GM21619 (cell line): ENCODE results near the gene PFKL.
"Not testable (repeated sequence)": the region's sequence is repeated elsewhere in the genome, so short reads cannot be mapped to it uniquely, and the experiment has no call there.

Source experiments
- ATAC-seq: cut with Tn5 transposase; IDR thresholded peaks from one replicate; pipeline ENCODE4 v1.9.1; 2021; ENCODE audit not compliant: unreplicated experiment

PFKL gene

DNA sequence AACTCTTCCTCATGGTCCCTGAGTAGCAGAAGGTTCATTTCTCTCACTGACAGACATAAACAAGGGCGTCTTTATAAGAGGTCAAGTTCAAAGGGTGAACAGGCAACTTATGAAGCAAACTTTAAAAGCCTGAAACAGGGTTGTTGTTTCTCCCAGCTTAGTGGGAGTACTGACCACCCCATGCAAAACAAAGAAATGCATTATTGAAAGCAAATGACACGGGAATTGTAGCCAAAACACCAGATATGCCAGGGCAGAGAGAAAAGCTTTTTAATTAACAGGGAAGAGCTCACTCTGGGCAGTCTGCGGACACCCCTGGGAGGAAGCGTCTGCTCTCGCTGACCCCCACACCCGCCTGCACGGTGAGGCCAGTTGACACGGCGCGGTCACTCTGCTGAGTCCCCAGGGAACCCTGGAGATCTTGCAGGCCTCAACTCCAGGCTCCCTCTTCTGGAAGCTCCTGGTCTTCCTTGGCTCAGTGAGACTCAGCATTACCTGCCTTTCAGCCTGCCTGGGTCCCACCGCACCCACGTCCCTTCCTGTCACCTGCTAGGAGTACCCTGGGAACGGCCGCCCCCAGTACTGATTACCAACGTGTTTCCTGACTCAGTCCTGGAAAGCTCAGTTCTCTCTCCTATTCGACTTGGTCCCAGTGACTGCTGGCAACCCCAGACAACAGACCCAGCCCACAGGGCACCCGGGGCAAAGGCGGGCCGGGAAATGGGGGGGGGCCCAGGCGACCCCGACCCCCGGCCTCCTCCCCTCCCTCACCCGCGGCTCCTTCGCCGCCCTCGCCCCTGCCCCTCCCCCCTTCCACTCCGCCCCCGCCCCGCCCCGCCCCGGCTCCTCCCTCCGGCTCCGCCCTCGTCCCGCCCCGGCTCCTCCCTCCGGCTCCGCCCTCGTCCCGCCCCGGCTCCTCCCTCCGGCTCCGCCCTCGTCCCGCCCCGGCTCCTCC, 38.4 kb downstream of the PFKL start:
- ATAC-seq: no peak

DNA sequence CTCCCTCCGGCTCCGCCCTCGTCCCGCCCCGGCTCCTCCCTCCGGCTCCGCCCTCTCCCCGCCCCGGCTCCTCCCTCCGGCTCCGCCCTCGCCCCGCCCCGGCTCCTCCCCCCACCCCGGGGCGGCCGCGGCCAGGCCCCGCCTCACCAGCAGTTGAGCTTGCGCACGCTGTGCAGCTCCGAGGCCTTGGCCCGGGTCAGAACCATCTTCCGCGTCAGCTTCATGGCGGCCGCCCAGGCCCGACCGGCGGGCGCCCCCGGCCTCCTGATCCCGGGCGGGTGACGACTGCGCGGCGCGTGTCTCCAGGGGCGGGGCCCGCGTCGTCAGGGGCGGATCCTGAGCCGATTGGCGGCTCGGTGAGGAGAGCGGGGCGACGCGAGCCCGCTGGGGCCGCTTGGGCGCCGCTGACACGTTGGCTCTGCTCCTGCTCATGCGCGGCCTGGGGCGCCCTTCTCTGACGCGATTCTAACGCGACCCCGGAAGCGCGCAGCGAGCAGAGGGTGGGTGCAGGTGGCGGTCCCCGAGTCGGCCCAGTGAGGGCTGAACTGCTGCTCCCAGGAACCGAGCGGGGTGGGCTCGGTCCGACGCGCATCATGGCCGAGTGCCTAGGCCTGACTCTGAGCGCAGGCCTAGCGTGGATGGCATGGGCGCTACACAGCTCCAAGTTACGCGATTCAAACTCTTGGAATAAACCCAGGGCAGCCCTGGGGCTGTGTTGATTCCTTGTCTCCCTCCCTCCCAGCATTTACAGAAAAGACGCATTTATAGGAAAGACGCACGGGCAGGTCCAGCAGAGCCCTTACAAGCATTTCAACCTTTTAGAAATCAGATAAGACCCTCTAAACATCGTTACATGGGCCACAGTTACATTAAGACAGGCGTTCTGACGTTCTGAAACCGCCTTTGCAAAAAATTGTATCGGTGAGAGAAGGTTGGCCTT, 39.4 kb downstream of the PFKL start, which contains the start of gene CFAP410:
TSS of gene CFAP410 (minus strand) at position 420 of the 940 bp plus-strand sequence. CDS start at position 224, 196 bp downstream.
- peak; percentile 79 for ATAC-seq

DNA sequence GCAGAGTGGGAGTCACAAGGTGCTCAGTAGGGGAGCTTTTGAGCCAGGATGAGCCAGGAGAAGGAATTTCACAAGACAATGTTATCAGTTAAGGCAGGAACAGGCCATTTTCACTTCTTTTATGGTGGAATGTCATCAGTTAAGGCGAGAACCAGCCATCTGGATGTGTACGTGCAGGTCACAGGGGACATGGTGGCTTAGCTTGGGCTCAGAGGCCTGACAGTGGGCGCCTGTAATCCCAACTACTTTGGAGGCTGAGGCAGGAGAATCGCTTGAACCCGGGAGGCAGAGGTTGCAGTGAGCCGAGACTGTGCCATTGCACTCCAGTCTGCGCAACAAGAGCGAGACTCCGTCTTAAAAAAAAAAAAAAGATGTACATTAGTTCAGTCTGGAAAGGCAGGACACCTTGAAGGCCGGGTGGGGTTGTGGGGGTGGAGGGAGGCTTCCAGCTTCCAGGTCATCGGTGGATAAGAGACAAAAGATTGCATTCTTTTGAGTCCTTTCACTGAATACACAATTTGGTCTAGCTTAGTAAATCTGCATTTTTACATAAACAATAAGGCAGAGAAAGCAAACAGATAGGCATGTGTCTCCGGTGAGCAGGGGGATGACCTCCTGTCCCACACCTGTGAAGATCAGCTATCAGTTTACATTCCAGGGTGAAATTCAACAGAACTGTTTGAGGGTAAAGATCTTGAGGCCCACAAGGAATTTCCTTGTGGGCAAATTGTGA, 42.0 kb downstream of the PFKL start:
- not testable (repeated sequence) for ATAC-seq

DNA sequence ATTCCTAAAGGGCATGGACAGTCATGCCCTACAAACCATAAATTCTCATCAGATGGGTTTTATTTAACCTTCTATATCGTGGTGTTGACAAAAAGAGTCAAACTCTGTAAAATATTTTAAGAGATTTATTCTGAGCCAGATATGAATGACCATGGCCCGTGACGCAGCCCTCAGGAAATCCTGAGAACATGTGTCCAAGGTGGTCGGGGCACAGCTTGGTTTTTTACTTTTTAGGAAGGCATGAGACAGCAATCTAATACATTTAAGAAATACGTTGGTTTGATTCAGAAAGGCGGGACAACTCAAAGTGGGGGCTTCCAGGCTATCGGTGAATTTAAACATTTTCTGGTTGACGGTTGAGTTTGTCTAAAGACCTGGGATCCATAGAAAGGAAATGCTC, 43.1 kb downstream of the PFKL start:
- ATAC-seq: not testable (repeated sequence)

DNA sequence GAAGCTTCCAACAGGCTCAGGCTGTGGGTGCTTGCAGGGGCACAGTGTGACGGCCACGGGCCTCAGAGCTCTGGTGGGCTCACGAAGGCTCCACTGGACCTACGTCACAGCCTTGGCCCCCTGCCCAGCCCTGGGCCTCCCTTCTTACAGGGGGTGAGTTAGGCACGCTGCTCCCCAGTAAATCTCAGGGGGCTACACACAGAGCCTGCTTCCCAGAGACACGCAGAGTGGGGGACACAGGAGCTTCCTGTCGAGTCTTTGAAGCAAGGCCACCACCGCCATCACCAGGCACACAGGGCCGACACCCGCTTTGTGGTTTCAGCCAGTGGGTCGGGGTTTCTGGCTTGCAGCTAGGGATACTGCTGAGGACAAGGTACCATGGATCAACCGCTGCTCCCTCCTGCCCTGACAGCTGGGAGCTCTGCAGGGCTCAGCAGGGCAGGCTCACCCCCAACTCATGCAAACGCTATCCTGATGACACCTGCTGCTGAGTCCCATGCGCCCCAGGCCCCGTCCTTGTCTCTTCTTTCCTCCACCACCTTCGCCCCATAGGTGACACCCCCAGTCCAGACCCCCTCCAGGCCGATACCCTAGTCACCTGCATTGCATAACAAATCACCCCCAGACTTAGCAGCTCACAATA, 44.8 kb downstream of the PFKL start:
- ATAC-seq: no peak

DNA sequence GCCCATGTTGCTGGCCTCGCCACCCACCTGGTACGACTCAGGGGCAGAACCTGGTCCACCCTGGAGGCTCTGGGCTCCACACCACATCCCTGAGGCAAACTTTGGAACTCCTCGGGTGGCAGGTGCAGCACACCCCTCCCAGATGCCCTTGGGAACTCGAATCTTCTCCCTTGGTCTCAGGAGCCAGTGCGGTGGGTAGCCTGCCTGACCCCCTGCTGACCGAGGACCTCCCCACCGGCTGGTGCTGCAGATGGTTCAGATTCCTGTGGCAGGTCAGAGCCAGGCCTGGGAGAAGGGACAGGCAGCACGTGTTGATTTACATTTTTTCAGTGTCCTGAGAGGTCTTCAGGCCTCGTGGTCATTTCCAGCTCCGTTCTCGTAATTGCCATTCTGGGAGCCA, 45.6 kb downstream of the PFKL start:
- ATAC-seq: no peak

DNA sequence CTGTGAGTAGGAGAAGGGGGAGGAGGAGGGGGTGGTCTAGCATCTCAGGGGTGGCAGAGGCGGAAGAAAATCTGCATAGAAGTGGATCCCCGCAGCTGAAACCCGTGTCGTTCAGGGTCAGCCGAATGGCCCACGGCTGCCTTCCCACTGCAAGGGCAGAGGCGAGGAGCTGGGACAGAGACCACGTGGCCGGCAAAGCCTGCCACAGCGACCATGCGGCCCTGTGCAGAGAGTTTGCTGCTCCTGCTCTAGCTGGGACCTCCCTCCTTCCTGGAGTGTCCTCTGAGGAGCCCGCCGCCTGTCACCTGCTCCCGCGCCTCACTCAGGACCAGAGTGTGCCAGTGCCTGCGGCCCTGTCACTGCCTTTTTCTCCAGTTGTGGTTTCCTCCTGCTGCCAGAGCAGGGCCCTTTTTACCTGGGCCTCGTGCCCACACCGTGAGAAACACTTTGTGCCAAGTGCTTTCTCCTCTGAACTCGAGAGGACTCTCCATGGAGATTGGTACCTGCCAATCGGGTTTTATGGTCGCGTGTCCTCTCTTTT, 48.1 kb downstream of the PFKL start:
- ATAC-seq: no peak

DNA sequence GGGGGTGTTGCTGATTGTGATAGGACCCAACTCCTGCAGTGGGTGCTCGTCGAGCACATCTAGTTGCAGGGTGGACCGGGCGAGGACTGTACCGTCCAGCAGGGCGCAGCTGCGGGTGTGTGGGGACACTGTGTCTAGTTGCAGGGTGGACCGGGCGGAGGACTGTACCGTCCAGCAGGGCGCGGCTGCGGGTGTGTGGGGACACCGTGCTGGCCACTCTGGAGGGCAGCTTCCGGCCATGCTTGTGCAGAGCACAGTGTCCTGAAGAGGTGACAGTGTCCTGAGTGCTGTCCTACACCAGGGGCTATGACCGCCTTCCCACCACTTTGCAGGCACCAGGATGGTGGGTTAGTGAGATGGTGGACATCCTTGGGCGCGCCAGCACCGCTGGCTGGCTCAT, 49.0 kb downstream of the PFKL start:
- ATAC-seq: no peak

DNA sequence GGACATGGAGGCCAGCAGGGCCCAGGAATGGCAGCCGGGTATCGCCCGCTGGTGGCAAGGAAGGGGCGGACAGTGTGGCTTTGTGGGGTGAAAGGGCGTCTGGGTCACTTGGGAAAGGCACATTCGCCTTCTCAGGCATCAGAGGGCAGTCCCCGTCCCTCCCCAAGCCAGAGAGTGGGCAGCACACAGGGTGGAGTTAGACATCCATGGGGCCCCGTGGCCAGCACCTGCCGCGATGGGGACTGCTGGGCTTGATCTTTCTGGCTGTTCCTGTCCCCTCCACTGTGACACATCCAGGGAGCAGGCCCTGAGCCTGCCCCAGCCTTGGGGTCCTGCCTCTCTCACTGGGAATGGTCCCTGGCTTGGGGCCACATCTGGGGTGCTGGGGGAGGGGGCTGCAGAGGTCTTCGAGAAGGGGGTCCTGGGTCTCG, 49.6 kb downstream of the PFKL start:
- no peak for ATAC-seq

DNA sequence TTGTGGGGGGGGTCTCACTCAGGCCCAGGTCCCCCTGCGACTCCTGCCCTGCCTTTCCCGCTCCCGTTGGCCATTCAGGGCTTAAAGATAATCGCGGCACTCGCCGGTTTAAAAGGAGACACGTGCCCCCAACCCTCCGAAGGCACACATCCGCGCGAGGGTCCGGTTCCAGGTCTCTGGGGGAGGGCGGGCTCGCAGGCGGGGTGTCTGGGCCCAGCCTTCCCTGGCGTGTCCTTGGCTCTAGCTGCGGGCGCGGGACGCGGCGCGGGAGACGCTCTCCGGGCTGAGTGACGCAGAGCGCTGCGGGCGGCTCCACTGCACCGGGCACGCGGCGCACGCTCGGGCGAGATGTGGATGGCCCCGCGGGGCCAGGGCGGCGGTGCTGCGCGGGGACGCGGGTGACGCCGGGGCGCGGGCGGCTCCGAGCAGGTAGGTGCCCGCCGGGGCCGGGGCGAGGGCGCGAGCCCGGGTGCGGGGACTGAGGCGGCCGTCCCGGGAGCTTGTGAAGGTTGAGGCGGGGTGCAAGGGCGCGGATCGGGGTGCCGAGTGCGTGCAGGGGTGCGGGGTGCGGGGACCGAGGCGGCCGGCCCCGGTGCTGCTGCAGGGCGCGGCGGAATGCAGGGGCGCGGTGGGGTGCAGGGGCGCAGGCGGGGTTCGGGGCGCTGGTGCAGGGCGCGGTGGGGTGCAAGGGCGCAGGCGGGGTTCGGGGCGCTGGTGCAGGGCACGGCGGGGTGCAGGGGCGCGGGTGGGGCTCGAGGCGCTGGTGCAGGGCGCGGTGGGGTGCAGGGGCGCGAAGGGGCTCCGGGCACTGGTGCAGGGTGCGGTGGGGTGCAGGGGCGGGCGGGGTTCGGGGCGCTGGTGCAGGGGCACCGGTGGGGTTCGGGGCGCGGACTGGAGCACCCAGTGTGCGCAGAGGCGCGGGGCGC, 50.3 kb downstream of the PFKL start:
- ATAC-seq: no peak

DNA sequence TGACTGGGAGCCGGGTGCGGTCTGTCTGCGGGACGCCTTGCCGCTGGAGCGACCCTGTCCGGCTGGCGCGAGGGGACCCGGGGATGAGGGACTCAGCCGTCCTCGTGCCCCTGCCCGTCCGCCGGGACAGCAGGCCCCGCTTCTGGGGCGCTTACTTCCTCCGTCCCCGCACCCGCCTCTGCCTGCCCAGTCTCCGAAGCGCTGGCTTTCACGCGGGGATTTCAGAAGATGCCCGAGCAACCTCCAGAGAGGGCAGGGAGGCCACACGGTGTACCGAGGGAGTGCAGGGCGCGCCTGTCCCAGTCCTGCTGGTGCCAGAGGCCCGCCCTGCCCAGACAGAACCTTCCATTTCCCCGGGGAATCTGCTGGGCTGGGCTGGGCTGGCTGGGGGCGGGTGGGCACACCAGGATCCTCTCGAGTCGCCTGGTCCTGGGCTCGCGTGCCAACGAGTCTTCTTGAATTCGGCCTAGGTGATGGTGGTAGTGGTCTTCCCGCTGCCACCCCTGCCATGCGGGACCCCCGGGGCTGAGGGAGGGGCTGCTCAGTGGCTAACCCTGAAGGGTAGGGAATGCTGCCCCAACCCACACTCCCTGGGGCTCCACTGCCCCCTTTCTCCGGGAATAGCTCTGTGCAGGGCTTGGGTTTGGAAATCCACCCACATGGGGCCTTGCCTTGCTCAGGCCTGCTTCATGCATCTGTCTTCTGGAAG, 51.1 kb downstream of the PFKL start:
- ATAC-seq: no peak

DNA sequence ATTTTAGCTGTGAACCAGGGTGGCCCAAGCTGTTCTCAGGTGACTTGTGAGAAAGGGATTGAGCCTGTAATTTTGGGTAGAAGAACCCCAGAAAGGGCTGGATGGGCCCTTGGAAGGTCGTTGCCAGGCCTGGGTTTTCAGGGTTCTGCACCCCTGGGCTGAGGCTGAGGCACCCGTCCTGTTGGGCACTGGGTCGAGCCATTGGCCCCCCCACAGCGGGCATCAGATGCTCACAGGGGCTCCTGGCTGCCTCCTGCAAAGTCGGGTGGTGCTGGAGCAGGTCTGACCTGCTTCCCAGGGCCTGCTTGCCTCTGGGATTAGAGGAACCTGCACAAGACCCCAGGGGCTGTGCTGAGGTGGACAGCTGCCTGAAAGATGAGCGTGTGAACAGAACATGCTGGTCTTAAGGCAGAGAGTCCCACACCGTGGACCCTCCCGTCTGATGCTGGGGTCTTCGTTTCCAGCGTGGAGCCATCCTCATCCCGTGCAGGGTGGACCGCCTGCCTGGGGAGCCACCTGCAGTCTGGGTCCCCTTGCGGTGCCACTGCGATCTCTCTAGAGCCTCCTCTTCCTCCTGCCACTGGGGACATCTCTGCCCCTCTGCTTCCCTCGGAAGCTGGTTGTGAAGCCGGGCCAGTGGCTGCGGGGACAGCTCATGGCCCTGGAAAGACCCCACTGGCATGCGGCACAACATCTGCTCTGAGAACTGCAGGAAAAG, 51.8 kb downstream of the PFKL start:
- ATAC-seq: no peak

DNA sequence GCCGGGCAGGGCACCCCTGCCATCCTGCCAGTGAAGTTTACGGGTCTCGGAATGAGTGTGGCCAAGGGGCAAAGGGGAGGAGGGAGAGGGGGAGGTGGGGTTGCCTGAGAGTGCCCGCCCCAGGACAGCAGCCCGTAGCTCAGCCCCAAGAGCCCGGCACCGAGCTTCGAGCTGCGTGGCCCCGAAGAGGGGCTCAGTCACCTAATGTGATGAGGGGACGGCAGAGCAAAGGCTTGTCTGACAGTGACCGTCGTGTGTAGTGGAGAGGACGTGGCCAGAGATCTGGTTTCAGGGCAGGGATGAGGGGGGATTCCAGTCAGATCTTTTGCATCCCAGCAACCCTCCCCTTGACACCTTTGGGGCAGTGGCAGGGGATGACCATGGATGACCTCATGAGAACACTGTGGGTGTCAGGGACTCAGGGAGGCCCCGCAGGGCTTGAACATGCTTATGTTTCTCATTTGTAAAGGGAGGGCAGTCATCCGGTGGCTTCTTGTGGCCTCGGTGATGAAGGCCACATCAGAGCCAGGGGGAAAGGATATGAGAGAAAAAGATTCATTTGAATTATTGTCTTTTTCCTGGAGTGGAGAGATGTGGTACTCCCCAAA, 52.5 kb downstream of the PFKL start:
- ATAC-seq: no peak

DNA sequence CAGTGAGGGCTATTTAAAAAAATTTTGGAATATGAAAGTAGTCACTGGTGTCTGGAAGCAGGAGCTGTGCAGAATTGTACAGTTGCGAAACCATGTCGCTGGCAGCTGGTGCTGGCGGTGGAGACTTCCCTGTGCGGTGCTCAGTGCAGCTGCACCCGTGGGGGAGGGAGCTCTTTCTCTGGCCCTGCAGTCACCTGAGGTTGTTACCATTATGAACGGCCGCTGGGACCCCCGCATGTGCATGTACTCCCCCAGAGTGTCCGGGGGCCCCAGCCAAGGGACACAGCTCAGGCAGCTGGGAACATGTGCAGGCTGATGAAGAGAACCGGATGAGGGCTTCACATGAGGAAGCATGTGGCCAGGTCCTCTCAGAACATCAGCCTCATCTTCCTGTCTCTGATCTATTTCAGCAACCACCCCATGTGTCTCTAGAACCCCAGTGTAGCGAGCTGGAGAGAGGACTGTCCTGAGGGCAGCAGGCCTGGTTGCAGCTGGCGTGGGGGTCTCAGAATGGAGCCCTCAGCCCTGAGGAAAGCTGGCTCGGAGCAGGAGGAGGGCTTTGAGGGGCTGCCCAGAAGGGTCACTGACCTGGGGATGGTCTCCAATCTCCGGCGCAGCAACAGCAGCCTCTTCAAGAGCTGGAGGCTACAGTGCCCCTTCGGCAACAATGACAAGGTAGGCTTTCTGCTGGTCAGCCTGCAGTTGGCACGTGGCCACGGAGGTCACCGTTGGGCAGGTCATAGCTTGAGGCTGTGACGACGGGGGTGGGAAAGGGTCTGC, 53.5 kb downstream of the PFKL start, which contains the start of gene TRPM2:
TSS of gene TRPM2 (plus strand) at position 431 of the 780 bp plus-strand sequence. CDS start at position 511, 80 bp downstream.
- no peak for ATAC-seq

DNA sequence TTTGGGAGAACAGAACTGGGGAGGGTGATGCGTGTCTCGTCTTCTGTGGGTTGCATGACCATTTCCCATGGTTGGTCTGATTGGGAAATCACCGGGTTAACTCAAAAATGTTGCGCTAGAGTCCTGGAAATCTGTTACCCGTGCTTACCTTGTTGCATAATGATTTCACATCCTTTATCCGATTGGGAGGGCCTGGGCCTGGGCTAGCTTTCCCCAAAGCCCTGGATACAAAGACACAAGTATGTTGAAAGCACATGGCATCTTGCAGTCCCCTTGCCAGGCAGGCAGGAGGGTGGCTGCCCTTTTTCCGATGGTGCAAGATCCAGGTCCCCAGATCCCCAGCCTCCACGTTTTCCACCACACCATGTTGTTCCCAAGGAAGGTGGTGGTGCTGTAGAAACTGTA, 54.1 kb downstream of the PFKL start:
- ATAC-seq: no peak
